IPS-11a (cell line): Measurements from ENCODE around the gene ALDH2.
A peak's percentile ranks its signal among the peaks of the same experiment; 100 is the strongest.
"Not testable (repeated sequence)": the region's sequence is repeated elsewhere in the genome, so short reads cannot be mapped to it uniquely, and the experiment has no call there.

ENCODE experiments used
- H3K4me3 ChIP-seq: one replicate; pipeline ENCODE4 v1.5.1; 2013; ENCODE audit warnings: low read depth, low read length, control low read depth

Gene ALDH2

GRCh38 chr12:111758120-111758561, 8.6 kb upstream of the ALDH2 start:
- H3K4me3 ChIP-seq = no peak overlapping the region

GRCh38 chr12:111759271-111759670, 7.5 kb upstream of the ALDH2 start:
- no peak overlapping the region for H3K4me3 ChIP-seq

- no peak overlapping the region for H3K4me3 ChIP-seq
Measured at GRCh38 chr12:111759991-111760390, 6.7 kb upstream of the ALDH2 start.

GRCh38 chr12:111761099-111761498, 5.6 kb upstream of the ALDH2 start:
- no peak overlapping the region for H3K4me3 ChIP-seq

- H3K4me3 ChIP-seq = no peak overlapping the region
Measured at GRCh38 chr12:111761706-111762105, 5.0 kb upstream of the ALDH2 start.

GRCh38 chr12:111763552-111763951, 3.2 kb upstream of the ALDH2 start:
- not testable (repeated sequence) for H3K4me3 ChIP-seq

- H3K4me3 ChIP-seq = no peak overlapping the region
Measured at GRCh38 chr12:111764120-111764821, 2.5 kb upstream of the ALDH2 start.

GRCh38 chr12:111767362-111768158, 827 bp downstream of the ALDH2 start:
- peak overlapping the region; percentile 81 for H3K4me3 ChIP-seq

- H3K4me3 ChIP-seq = no peak overlapping the region
Measured at GRCh38 chr12:111768159-111768895, 1.6 kb downstream of the ALDH2 start.

GRCh38 chr12:111769599-111769998, 2.9 kb downstream of the ALDH2 start:
- H3K4me3 ChIP-seq = no peak overlapping the region

- no peak overlapping the region for H3K4me3 ChIP-seq
Measured at GRCh38 chr12:111773801-111774551, 7.2 kb downstream of the ALDH2 start.

- H3K4me3 ChIP-seq = no peak overlapping the region
Measured at GRCh38 chr12:111775205-111776193, 8.8 kb downstream of the ALDH2 start.

- H3K4me3 ChIP-seq = no peak overlapping the region
Measured at GRCh38 chr12:111776836-111777344, 10.2 kb downstream of the ALDH2 start.

GRCh38 chr12:111777345-111778045, 10.8 kb downstream of the ALDH2 start:
- H3K4me3 ChIP-seq = no peak overlapping the region

GRCh38 chr12:111780166-111780565, 13.4 kb downstream of the ALDH2 start:
- no peak overlapping the region for H3K4me3 ChIP-seq

- H3K4me3 ChIP-seq = no peak overlapping the region
Measured at GRCh38 chr12:111780615-111781014, 13.9 kb downstream of the ALDH2 start.

- H3K4me3 ChIP-seq = no peak overlapping the region
Measured at GRCh38 chr12:111781085-111781658, 14.4 kb downstream of the ALDH2 start.

GRCh38 chr12:111783046-111783445, 16.3 kb downstream of the ALDH2 start:
- H3K4me3 ChIP-seq = no peak overlapping the region
